Coronary artery (tissue), 2 donors: ENCODE results near the gene MYBBP1A.

Source experiments
- DNase-seq: peaks from one replicate; pipeline ENCODE4 v3.0.0-alpha.2; 2017; ENCODE audit warnings: low spot score
- H3K27ac ChIP-seq, 2 donors: fragments of 200-600 bp; sonication (generic); one replicate each; pipeline ENCODE4 v1.5.1; 2016 to 2019
- H3K4me3 ChIP-seq: fragments of 200-600 bp; sonication (generic); 2 replicates; pipeline ENCODE4 v1.5.1; 2016; ENCODE audit warnings: mild to moderate bottlenecking, moderate library complexity
- CTCF ChIP-seq: fragments of 200-600 bp; sonication (generic); IDR thresholded peaks from one replicate; pipeline ENCODE4 v1.5.1; 2019; ENCODE audit warnings: antibody characterized with exemption

MYBBP1A gene

DNA sequence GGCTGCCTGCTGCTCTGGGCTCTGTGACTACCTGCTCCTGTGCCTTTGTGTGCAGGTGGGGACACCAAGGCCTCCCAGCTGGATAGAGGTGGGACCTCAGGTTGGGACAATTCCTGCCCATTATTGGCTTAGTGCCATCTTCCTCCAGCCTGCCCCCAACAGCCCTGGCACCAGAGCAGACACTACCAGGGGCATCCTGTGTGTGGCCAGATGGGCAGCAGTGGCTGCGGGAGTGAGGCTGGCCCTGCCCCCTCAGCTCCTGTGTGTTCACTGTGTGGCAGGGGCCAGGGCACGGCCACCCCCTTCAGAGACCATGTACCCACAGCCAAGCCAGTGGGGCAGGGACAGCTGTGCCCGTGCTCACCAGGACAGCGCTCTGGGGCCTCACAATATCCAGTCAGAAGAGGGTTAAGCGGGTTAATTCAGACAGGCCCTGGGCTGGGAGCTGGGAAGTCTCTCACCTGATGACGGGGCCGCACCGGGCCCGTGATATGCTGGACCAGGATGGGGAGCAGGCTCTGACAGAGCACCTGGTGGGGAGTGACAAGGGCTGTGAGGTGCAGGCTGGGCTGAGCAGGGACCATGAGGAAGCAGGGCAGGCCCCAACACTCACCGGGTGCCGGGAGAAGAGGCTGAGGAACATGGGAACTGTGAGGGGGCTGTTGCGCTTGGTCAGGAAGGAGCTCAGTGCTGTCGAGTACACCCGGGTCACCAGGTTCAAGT lies 13.0 kb downstream of the MYBBP1A start:
- H3K27ac ChIP-seq, result peak overlapping the region in 1 of 2 donors; percentile 13
- no peak overlapping the region for H3K4me3 ChIP-seq
- DNase-seq, result no peak
- TF ChIP-seq CTCF, result no peak

- H3K27ac ChIP-seq, result peak overlapping the region in 1 of 2 donors; percentile 13
These were observed 13.7 kb downstream of the MYBBP1A start for GRCh38 chr17:4541328-4542002.

DNA sequence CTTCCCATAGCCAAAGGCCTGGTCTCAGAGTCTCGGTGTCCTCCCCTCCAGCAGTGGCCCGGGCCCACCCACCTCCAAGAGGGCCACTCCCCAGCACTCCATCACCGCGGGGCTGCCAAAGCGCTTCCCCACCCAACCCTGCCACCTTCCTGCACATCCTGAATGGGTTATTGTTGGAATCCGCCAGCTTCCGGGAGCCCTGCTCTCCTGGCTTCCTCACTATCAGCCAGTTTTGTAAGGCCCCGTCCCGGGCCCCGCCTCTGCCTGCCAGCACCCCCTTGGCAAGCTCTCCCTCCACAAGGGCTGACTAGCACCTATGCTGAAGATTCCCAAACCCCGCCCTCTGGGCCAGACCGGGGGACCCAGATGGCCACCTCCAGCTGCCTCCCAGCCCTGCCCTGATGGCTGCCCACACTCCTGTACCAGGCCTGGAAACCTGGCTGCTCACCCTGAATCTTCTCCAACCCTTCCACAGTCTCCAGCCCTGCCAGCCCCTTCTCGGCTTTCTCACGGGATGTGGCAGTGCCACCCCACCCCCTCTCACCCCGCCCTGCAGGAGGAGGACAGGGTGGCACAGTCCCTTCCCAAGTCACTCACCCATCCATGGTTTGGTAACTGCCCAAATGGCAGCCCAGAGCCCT lies 14.4 kb downstream of the MYBBP1A start:
- H3K4me3 ChIP-seq, result no peak overlapping the region
- peak overlapping the region in 1 of 2 donors; percentile 13 for H3K27ac ChIP-seq
- no peak for TF ChIP-seq CTCF
- no peak for DNase-seq

More at GRCh38 chr17:4541328-4542002, 13.7 kb downstream of the MYBBP1A start:
- TF ChIP-seq CTCF, result no peak
- no peak for DNase-seq
- no peak overlapping the region for H3K4me3 ChIP-seq

- Histone ChIP-seq H3K27ac (no peak overlapping the region), H3K4me3 (no peak overlapping the region)
- no peak for TF ChIP-seq CTCF
- DNase-seq, result no peak
These were observed 14.9 kb downstream of the MYBBP1A start for GRCh38 chr17:4540224-4540651.

DNA sequence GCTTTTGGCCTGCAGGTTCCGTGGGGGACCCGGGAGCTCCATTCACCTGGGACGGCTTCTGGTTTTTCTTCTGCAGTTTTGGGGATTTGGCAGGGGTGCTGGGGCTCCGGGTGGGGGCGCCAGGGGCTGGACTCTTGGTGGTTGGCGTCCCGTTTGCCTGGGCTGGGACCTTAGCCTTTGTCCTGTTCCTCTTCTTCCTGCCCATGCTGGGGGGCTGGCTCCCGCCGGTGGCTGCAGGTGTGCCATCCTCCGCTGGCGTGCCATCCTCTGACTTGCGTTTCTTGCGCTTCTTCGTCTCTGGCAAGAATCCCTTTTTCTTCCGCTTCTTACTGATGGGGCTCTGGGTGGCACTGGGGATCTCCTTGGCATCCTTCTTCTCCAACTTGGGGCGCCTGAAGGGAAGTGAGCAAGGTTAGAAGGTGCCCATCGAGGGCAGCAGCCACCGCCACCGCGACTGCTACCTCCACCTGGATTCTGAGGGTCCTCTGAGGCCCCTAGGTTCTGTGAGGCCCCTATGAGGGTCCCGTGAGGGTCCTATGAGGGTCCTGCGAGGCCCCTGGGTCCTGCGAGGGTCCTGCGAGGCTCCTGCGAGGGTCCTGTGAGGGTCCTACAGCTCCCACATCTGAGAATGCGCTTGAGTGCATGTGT lies 15.5 kb downstream of the MYBBP1A start:
- Histone ChIP-seq H3K27ac (no peak overlapping the region), H3K4me3 (no peak overlapping the region)
- no peak for TF ChIP-seq CTCF
- DNase-seq, result no peak

DNA sequence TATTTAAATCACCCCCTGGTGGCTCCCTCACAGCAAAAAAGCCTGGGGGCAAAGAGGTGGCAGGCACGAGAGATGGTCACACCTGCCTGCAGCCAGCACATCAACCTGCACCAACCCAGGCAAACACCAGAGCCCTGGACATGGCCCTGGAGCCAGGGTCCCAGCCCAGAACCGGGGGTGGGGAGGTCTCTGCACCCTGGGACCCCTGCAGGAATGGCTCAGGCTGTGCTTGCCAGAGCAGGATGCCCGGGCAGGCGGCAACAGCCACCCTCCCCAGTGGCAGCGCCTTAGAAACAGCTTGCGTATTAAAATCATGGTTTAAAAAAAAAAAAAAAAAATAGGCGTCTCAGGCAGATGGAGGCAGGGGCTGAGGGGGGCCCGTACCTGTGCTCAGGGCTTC lies 16.2 kb downstream of the MYBBP1A start:
- no peak for DNase-seq
- Histone ChIP-seq H3K27ac (no peak overlapping the region), H3K4me3 (no peak overlapping the region)
- no peak for TF ChIP-seq CTCF
